HG02938 (cell line): ENCODE data around the gene OLAH.
"Not testable (repeated sequence)": the region's sequence is repeated elsewhere in the genome, so short reads cannot be mapped to it uniquely, and the experiment has no call there.

Experiments used
- ATAC-seq: cut with Tn5 transposase; IDR thresholded peaks from one replicate; pipeline ENCODE4 v1.9.1; 2021; ENCODE audit warnings: mild to moderate bottlenecking, moderate library complexity; ENCODE audit not compliant: unreplicated experiment

OLAH gene

DNA sequence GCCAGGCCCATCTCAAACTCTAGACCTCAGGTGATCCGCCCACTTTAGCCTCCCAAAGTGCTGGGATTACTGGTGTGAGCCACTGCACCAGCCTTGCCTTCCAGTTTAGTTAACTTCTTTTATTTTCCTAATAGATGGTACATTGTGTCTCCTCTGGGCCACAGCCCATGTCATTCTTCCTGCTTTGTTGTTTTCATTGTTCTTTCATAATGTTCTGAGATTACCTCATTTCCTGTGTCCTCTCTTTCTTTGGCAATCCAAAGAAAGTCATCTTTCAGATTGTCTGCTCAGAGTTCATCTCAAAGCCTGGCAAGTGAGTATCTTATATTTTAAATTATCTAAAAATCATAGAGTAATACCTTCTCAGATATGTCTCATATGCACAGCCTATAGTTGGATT is at the start of gene OLAH:
OLAH (plus strand) TSS at position 270 of the 400 bp plus-strand sequence. CDS start 3,346 bp downstream, outside the sequence.
- no peak for ATAC-seq

DNA sequence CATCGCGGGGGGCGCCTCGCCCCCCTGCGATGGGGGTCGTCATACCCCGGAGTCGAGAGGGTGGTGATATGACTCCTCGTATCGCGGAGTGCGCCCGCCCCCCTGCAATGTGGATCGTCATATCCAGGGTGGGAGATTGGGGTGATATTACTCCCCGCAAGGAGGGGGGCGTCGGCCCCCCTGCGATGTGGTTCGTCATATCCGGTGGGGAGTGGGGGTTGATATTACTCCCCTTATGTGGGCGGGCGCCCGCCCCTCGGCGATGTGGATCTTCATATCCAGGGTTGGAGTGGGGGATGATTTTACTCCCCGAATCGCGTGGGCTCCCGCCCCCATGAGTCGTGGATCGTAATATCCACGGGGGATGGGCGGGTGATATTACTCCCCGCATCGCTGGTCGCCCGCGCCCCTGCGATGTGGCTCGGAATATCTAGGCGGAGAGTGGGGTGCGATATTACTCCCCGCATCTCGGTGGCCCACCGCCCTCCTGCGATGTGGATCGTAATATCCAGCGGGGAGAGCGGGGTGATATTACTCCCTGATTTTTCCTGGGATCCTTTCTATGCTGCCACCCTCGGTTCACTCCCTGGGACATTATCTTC is 47.7 kb upstream of the OLAH start:
- ATAC-seq = no peak

DNA sequence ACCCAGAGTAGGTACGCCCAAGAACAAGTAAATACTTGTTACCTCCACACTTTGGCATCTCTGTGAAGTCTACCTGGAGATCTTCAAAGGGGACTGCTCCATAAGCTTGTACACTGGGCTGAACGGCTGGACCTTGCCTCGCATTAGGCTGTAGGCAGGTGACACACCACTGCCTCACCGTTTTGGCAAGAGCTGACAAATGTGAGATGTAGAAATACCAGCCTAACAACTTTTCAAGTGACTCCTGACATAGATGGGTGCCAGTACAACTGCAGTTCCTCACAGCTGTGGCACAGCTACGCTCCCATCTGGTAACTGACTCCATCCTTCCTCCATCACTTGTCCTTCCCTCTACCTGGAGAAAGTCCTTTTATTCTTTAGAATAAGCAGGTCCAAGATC is 30.2 kb upstream of the OLAH start:
- not testable (repeated sequence) for ATAC-seq

DNA sequence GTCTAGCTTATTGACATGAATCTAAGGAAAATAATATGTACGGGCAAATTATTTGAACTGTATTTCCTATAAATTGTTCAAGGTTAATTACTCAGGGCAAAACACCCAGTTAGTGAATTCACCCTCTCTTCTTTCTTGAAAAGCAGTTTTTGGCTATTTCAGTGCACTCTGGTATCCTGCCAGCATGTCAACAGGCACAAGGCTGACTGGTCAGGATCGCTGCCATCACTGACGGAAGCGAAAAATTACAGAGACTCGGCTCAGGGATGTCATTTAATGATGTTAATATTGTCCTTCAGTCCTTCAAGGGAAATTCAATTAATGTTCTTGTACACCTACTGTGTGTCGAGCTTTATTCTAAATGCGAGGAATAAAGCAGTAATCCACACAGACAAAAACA is 28.3 kb upstream of the OLAH start:
- no peak for ATAC-seq

DNA sequence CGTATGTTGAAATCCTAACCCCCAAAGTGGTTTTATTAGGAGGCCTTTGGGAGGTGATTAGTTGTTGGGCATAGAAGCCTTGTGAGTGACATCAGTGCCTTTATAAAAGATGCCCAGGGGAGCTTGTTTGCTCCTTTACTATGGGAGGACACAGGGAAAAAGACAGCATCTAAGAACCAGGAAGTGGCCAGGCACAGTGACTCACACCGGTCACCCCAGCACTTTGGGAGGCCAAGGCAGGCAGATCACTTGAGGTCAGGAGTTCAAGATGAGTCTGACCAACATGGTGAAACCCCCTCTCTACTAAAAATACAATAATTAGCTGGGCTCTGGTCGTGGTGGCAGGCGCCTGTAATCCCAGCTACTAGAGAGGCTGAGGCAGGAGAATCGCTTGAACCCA is 22.8 kb upstream of the OLAH start:
- not testable (repeated sequence) for ATAC-seq

DNA sequence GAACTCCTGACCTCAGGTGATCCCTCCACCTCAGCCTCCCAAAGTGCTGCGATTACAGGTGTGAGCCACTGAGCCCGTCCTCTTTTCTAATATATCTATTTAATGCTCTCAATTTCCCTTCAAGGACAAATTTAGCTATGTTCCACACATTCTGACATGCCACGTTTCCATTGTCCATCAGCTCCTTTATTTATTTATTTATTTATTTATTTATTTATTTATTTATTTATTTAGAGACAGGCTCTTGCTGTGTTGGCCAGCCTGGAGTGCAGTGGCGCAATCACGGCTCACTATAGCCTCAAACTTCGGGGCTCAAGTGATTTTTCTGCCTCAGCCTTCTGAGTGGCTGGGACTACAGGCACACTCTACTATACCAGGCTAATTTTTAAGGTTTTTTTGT is 20.7 kb upstream of the OLAH start:
- ATAC-seq = not testable (repeated sequence)

DNA sequence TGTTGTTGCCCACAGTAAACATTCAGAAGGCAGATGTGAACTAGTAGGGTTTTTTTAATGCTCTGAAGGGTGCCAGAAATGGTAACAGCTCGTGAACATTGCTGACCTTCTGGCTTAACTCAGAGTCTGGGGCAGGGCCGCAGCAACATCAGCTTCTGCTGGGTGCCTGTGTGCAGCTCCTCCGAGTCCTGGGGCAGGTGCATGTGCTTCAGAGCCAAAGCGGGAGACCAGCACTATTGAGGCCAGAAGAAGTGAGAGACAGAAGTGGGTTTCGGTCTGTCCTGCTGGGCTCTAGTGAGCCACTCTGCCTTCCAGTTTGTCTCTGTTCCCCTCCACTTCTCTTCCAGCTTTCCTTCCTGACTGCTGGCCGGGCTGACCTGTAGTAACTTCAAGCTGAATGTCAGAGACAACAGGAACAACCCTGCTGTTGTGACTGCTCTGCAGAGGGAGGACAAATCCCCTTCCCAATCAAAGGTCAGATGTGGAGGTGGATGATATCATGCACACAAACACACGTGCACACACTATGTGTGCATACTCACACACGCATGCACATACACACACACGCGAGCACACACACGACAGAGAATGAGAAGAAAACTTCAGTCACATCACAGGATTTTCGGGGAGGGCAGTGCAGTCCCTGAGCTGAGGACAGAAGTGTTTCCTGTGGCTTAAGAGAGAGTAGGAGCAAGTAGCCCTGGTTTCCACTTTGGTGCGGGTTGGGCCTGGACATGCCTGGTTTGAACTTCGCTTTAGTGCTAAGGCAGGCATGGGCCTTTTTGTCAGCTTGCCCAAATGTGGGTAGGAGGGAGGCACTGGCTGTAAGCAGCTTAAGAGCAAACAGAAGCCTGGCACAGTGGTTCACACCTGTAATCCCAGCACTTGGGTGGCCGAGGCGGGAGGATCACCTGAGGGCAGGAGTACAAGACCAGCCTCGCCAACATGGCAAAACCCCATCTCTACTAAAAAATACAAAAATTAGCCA is 19.4 kb upstream of the OLAH start:
- not testable (repeated sequence) for ATAC-seq

DNA sequence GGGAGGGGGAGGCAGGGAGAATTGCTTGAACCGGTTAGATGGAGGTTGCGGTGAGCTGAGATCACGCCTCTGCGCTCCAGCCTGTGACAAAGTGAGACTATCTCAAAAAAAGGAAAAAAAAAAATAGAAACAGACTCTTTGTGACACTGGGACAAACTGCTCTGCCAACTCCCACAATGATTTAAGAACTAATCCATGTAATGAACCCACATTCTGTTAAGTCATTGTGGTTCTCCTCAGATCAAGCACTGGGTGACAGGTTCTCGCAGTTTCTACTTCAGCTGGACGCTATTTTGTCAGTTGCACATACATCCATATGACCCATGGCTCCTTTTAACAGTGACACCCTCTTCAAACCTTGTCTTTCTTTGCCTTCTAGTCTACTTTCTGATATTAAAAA is 18.7 kb upstream of the OLAH start:
- not testable (repeated sequence) for ATAC-seq

DNA sequence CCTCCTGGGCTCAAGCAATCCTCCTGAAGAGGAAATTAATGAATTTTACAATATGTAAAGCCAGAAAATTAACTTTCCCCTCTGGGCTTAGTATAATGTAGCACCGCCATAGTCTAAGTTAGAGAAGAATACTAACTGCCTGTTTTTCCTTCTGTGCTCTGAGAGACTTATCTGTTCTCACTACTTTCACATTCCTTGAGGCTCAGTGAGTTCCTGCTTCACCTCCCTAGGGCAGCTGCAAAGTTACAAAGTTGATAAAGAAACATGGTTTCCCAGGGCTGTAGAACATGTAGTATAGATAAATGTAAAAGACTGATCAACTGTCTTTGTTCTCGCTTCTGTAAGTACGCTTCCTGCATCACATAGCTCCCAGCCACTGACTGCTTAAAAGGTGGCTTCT is 16.0 kb upstream of the OLAH start:
- ATAC-seq = no peak

DNA sequence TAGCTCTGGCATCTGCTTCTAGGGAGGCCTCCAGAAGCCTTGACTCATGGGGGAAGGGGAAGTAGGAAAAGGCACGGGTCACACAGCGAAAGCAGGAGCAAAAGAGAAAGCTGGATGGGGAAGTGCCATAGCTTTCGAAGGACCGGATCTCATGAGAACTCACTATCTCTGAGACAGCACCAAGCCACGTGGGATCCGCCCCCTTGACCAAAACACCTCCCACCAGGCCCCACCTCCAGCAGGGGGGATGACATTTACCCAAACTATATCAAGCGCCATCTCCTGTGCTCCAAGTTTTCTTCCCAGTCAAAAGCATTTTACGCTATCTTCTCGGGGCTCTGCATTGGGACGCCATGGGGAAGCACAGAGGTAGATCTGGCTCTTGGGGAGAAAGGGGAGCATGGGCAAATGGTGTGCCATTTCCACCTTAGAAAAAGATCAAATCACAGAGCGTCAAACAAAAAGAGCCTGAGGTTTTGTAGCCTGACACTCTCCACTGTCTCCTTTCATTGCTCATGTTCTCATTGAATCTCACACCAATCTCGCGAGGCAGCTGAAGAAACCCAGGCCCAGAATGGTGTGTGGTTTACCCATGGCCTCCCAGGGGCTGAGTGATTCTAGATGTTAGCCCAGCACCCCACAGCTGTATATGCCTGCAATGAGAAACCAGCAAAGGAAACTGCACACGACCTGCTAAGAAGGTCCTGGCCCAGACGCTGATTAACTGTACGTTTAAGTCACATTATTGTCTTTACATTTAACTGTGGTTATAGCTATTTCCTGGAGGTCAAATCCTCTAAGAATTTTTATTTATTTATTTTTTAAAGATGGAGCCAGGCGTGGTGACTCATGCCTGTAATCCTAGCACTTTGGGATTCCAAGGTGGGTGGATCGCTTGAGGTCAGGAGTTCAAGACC is 8.1 kb upstream of the OLAH start:
- ATAC-seq = no peak

DNA sequence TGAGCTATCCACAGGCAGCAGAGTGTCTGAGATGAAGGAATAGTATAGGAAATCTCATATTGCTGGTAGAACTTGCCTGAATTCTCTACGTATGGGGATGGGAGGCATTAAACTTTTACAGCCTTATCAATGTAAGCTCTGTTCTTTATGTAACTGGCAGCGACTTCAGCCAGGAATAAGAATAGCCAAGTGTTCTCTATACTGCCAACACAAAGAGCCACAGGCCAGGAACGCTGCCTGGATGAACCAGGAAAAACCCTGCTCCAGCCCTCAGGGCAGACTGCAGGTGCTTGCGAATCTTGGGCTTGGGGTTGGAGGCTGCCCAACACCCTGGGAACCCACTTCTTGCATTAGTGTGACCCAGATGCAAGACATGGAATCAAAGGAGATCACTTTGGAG is 6.1 kb upstream of the OLAH start:
- ATAC-seq = no peak

DNA sequence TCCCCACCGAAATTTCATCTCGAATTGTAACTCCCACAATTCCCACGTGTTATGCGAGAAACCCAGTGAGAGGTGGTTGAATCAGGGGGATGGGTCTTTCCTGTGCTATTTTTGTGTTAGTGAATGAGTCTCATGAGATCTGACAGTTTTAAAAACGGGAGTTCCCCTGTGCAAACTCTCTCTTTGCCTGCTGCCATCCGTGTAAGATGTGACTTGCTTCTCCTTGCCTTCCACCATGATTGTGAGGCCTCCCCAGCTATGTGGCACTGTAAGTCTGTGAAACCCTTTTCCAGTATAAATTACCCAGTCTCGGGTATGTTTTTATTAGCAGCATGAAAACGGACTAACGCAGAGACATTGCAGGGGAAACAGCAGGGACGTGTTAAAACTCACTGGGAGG is 5.3 kb upstream of the OLAH start:
- no peak for ATAC-seq

DNA sequence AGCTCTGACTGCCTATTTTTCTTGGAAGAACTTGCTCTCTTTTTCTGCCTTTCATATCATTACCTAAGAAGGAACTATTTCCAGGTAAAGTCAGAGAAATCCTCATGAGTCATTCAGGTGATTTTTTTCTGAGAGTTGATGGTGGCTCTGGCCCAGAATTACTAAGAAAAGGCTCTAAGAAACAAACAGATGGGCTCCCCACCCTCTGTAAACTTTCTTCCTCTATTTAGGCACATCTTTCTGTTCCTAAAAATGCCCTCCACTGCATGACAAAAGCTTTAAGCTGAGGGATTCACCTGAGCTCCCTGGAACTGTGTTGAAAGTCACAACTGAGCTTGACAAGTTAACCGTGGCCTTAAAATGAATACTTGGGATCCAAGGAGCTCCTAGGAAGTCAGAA is 1.6 kb downstream of the OLAH start:
- ATAC-seq = no peak

DNA sequence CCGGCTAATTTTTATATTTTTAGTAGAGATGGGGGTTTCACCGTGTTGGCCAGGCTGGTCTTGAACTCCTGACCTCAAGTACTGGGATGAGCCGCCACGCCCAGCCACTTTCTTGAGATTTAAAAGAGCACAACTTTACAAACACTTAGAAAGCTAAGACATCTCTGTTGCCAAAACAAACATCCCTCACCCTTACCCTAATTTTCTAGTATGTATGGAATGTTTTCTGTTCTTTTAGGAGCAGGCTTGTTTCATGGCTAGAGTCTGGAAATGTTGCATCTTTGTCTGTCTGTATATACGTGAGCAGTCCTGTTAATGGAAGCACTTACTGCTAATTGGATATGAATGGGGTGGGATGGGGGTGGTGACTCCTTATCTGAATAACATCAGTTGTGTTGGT is 2.9 kb downstream of the OLAH start:
- ATAC-seq = no peak

DNA sequence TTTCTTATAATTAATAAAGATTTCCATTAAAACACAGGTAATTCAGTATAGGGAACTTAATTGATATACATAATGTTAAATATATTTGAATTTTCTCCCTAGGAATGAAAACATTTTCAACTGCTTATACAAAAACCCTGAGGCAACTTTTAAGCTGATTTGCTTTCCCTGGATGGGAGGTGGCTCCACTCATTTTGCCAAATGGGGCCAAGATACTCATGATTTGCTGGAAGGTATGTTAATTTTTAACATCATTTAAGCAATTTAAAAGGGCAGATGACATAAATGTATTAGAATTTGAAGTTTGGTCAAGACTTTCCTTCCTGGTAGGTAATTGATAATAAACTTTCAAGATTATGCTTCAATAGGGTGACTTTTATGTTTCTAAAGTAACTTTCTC is 5.8 kb downstream of the OLAH start:
- ATAC-seq = no peak

DNA sequence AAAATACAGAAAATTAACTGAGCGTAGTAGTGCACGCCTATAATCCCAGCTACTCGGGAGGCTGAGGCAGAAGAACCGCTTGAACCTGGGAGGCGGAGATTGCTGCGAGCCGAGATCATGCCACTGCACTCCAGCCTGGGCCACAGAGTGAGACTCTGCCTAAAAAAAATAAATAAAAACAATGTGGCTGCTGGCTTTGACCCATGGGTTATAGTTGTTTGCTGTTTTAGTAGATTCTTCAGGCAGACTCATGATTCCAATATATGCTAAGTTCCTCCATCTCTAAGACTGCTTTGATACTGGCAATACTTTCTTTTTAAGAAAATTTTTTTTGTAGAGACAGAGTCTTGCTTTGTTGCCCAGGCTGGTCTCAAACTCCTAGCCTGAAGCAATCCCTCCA is 8.4 kb downstream of the OLAH start:
- ATAC-seq = no peak

DNA sequence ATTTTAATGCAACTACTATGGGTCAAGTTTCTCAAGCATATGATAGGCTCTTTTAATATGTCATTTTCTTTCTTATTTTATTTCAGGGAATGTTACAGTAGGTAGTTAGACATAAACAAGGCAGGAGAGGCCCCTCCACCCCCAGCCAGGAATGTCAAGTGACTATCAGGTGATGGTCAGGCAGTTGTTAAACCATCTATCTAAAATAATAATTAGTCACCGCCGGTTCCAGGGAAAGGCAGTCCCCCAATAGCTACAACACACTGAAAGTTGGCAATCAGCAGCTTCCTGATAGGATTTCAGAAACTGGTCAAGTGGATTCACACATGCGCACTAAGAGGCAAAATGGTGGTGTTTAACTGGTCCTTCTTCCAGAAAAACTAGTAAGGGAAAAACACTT is 9.3 kb downstream of the OLAH start:
- no peak for ATAC-seq

DNA sequence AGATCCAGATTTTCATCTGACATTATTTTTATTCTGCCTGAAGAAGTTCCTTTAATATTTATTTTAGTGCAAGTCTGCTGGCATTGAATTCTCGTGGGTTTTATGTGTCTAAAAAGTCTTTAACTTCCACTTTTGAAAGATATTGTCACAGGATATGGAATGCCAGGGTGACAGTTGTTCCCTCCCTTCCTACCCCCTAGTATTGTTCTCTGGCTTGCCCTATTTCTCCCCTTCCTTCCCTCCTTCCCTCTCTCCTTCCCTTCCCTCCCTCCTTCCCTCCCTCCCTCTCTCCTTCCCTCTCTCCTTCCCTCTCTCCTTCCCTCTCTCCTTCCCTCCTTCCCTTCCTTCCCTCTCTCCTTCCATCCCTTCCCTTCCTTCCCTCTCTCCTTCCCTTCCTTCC is 14.9 kb downstream of the OLAH start:
- ATAC-seq = no peak

DNA sequence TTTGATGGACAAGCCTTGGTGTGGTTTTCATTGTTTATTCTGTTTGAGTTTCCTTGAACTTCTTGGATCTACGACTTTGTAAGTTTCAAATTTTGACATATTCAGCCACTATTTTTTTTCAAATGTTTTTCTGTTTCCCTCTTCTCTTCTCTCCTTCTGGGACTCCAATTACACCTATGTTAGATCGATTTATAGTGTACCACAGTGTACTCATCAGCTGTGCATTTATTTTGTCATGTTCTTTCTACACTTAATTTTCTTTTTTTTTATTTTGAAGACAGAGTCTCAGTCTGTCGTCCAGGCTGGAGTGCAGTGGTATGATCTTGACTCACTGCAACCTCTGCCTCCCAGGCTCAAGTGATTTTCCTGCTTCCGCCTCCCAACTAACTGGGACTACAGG is 16.2 kb downstream of the OLAH start:
- no peak for ATAC-seq

DNA sequence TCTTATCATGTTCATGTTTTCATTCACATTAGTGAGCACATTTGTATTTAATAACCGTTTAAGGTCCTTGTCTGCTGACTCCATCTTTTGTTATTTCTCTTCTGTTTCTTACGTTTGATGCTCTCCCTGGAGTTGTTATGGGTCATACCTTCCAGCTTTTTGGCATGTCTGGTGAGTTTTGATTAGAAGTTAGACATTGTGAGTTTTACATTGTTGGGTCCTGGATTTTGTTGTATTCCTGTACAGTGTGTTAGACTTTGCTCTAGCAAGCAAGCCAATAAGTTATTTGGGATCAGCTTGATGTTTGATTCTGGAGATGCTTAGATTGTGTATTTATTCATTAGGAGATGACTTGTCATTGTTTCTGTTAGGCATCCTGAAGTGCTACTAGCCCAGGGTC is 16.9 kb downstream of the OLAH start:
- ATAC-seq = no peak

DNA sequence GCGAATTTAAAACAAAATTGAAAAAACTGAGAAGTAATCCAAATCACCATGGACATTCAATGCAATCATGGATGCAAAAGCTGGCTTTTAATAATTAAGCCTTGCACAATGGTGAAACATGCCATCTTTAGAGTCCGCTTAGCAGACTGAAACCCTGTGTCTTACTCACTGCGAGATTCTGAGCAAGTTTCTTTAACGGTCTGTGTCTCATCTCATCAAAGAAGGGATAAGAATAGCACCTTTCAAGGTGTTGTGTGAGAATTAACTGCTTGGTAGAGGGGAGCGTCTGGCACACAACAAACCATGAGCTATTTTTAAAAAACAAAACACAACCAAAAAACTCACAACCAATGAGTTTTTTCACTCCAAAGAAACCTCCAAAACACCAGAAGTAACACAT is 23.4 kb downstream of the OLAH start:
- peak; percentile 89 for ATAC-seq
